Measurements from ENCODE around the gene HIRA.

The HIRA gene

GRCh38 chr22:19361501-19362103, 69.9 kb downstream of the HIRA start:
- Histone ChIP-seq H3K9ac (ENCODE audit: low read depth, low read length, poor library complexity) (no peak overlapping the region), H3K23ac (ENCODE audit: low read depth, low read length, poor library complexity) (peak overlapping the region; percentile 90), H2BK5ac (ENCODE audit: low read length) (no peak overlapping the region), H3K4me1 (ENCODE audit: control insufficient read depth in 2 of 2, insufficient read depth in 1 of 2, low read depth in 1 of 2, low read length in 2 of 2) (no peaks in the 10 kb centered on the region), H2AK5ac (ENCODE audit: low read depth, low read length) (no peak overlapping the region), H4K91ac (ENCODE audit: low read depth, low read length, poor library complexity) (no peak overlapping the region), H2BK12ac (ENCODE audit: low read length) (no peak overlapping the region), H3K4me3 (ENCODE audit: low read length in 2 of 2) (no peak overlapping the region), H3K27ac (replicated peaks; ENCODE audit: low read length) (no peak overlapping the region), H3K27me3 (ENCODE audit: control insufficient read depth in 3 of 3, insufficient read depth in 3 of 3, low read depth in 1 of 3, low read length in 3 of 3) (no peaks in the 10 kb centered on the region), H3K9me3 (replicated peaks in 1 of 2; ENCODE audit: control insufficient read depth in 2 of 2, insufficient read depth in 1 of 2, low read depth in 1 of 2, low read length in 2 of 2) (no peaks in the 10 kb centered on the region), H2BK15ac (ENCODE audit: low read length) (no peak overlapping the region), H3K4ac (ENCODE audit: low read length) (no peak overlapping the region), H3K18ac (ENCODE audit: low read length) (no peak overlapping the region), H3K4me2 (ENCODE audit: insufficient read depth, low read length, poor library complexity, severe bottlenecking) (no peak overlapping the region), H2AFZ (ENCODE audit: low read length) (no peak overlapping the region), H4K8ac (ENCODE audit: low read depth, low read length) (no peak overlapping the region), H3K79me1 (ENCODE audit: low read depth, low read length) (no peaks in the 10 kb centered on the region), H3K36me3 (replicated peaks in 1 of 2; ENCODE audit: control insufficient read depth in 2 of 2, insufficient read depth in 2 of 2, low read length in 2 of 2) (peaks cover 54 to 95% of the 10 kb centered on the region in 2 donors), H3K14ac (ENCODE audit: low read length) (no peak overlapping the region), H2BK120ac (ENCODE audit: low read depth, low read length) (no peak overlapping the region)
- DNase-seq (ENCODE audit: low spot score), result no peak
- WGBS, 2 donors (ENCODE audit: extremely low coverage in 2 of 2, insufficient read length in 2 of 2, insufficient replicate concordance in 1 of 2), result no CpG with 5 or more reads among the region's 7 CpGs

GRCh38 chr22:19360862-19361261, 70.7 kb downstream of the HIRA start:
- Histone ChIP-seq H3K36me3 (replicated peaks in 1 of 2; ENCODE audit: control insufficient read depth in 2 of 2, insufficient read depth in 2 of 2, low read length in 2 of 2) (peaks cover 61 to 98% of the 10 kb centered on the region in 2 donors), H3K4me2 (ENCODE audit: insufficient read depth, low read length, poor library complexity, severe bottlenecking) (no peak overlapping the region), H2BK15ac (ENCODE audit: low read length) (no peak overlapping the region)

GRCh38 chr22:19360300-19360792, 71.2 kb downstream of the HIRA start:
- peaks cover 62 to 98% of the 10 kb centered on the region in 2 donors for H3K36me3 ChIP-seq (replicated peaks in 1 of 2; ENCODE audit: control insufficient read depth in 2 of 2, insufficient read depth in 2 of 2, low read length in 2 of 2)
- DNase-seq (ENCODE audit: low spot score), result no peak

More at GRCh38 chr22:19360862-19361261, 70.7 kb downstream of the HIRA start:
- Histone ChIP-seq H3K79me1 (ENCODE audit: low read depth, low read length) (no peaks in the 10 kb centered on the region), H3K4me1 (ENCODE audit: control insufficient read depth in 2 of 2, insufficient read depth in 1 of 2, low read depth in 1 of 2, low read length in 2 of 2) (no peaks in the 10 kb centered on the region), H4K8ac (ENCODE audit: low read depth, low read length) (no peak overlapping the region), H3K18ac (ENCODE audit: low read length) (no peak overlapping the region), H2AK5ac (ENCODE audit: low read depth, low read length) (no peak overlapping the region), H2AFZ (ENCODE audit: low read length) (no peak overlapping the region), H4K91ac (ENCODE audit: low read depth, low read length, poor library complexity) (no peak overlapping the region), H3K9ac (ENCODE audit: low read depth, low read length, poor library complexity) (no peak overlapping the region), H3K4ac (ENCODE audit: low read length) (no peak overlapping the region), H2BK120ac (ENCODE audit: low read depth, low read length) (no peak overlapping the region), H3K9me3 (replicated peaks in 1 of 2; ENCODE audit: control insufficient read depth in 2 of 2, insufficient read depth in 1 of 2, low read depth in 1 of 2, low read length in 2 of 2) (no peaks in the 10 kb centered on the region), H2BK12ac (ENCODE audit: low read length) (no peak overlapping the region), H3K4me3 (ENCODE audit: low read length in 2 of 2) (no peak overlapping the region), H3K14ac (ENCODE audit: low read length) (no peak overlapping the region), H3K27me3 (ENCODE audit: control insufficient read depth in 3 of 3, insufficient read depth in 3 of 3, low read depth in 1 of 3, low read length in 3 of 3) (no peaks in the 10 kb centered on the region), H2BK5ac (ENCODE audit: low read length) (no peak overlapping the region), H3K23ac (ENCODE audit: low read depth, low read length, poor library complexity) (no peak overlapping the region), H3K27ac (replicated peaks; ENCODE audit: low read length) (no peak overlapping the region)
- no CpG with 5 or more reads among the region's 2 CpGs for WGBS, 2 donors (ENCODE audit: extremely low coverage in 2 of 2, insufficient read length in 2 of 2, insufficient replicate concordance in 1 of 2)
- no peak for DNase-seq (ENCODE audit: low spot score)

GRCh38 chr22:19359554-19360299, 71.8 kb downstream of the HIRA start:
- H3K4me3 ChIP-seq (ENCODE audit: low read length in 2 of 2), result no peak overlapping the region
- no peak overlapping the region for H2BK15ac ChIP-seq (ENCODE audit: low read length)
- H2BK120ac ChIP-seq (ENCODE audit: low read depth, low read length), result no peak overlapping the region
- H2BK12ac ChIP-seq (ENCODE audit: low read length), result no peak overlapping the region
- no peak overlapping the region for H2BK5ac ChIP-seq (ENCODE audit: low read length)
- H3K4ac ChIP-seq (ENCODE audit: low read length), result no peak overlapping the region
- no peak overlapping the region for H3K14ac ChIP-seq (ENCODE audit: low read length)
- H3K9ac ChIP-seq (ENCODE audit: low read depth, low read length, poor library complexity), result peak overlapping the region; percentile 9
- H3K4me1 ChIP-seq (ENCODE audit: control insufficient read depth in 2 of 2, insufficient read depth in 1 of 2, low read depth in 1 of 2, low read length in 2 of 2), result no peaks in the 10 kb centered on the region
- H3K9me3 ChIP-seq (replicated peaks in 1 of 2; ENCODE audit: control insufficient read depth in 2 of 2, insufficient read depth in 1 of 2, low read depth in 1 of 2, low read length in 2 of 2), result no peaks in the 10 kb centered on the region
- H2AFZ ChIP-seq (ENCODE audit: low read length), result no peak overlapping the region
- no peak for DNase-seq (ENCODE audit: low spot score)
- no peaks in the 10 kb centered on the region for H3K79me1 ChIP-seq (ENCODE audit: low read depth, low read length)
- no peak overlapping the region for H3K27ac ChIP-seq (replicated peaks; ENCODE audit: low read length)
- H3K27me3 ChIP-seq (ENCODE audit: control insufficient read depth in 3 of 3, insufficient read depth in 3 of 3, low read depth in 1 of 3, low read length in 3 of 3), result no peaks in the 10 kb centered on the region
- no peak overlapping the region for H4K8ac ChIP-seq (ENCODE audit: low read depth, low read length)
- no CpG with 5 or more reads among the region's 6 CpGs for WGBS, 2 donors (ENCODE audit: extremely low coverage in 2 of 2, insufficient read length in 2 of 2, insufficient replicate concordance in 1 of 2)
- no peak overlapping the region for H4K91ac ChIP-seq (ENCODE audit: low read depth, low read length, poor library complexity)
- H3K4me2 ChIP-seq (ENCODE audit: insufficient read depth, low read length, poor library complexity, severe bottlenecking), result no peak overlapping the region
- H3K23ac ChIP-seq (ENCODE audit: low read depth, low read length, poor library complexity), result peak overlapping the region; percentile 25
- no peak overlapping the region for H2AK5ac ChIP-seq (ENCODE audit: low read depth, low read length)
- no peak overlapping the region for H3K18ac ChIP-seq (ENCODE audit: low read length)
- H3K36me3 ChIP-seq (replicated peaks in 1 of 2; ENCODE audit: control insufficient read depth in 2 of 2, insufficient read depth in 2 of 2, low read length in 2 of 2), result peaks cover 62 to 98% of the 10 kb centered on the region in 2 donors

More at GRCh38 chr22:19360300-19360792, 71.2 kb downstream of the HIRA start:
- Histone ChIP-seq H3K4ac (ENCODE audit: low read length) (no peak overlapping the region), H4K91ac (ENCODE audit: low read depth, low read length, poor library complexity) (no peak overlapping the region), H4K8ac (ENCODE audit: low read depth, low read length) (no peak overlapping the region), H3K27ac (replicated peaks; ENCODE audit: low read length) (no peak overlapping the region), H3K23ac (ENCODE audit: low read depth, low read length, poor library complexity) (peak overlapping the region; percentile 60), H3K79me1 (ENCODE audit: low read depth, low read length) (no peaks in the 10 kb centered on the region), H3K9ac (ENCODE audit: low read depth, low read length, poor library complexity) (no peak overlapping the region), H2BK5ac (ENCODE audit: low read length) (no peak overlapping the region), H2BK120ac (ENCODE audit: low read depth, low read length) (no peak overlapping the region), H3K14ac (ENCODE audit: low read length) (no peak overlapping the region), H3K4me3 (ENCODE audit: low read length in 2 of 2) (no peak overlapping the region), H3K4me2 (ENCODE audit: insufficient read depth, low read length, poor library complexity, severe bottlenecking) (no peak overlapping the region), H2AK5ac (ENCODE audit: low read depth, low read length) (no peak overlapping the region), H2BK12ac (ENCODE audit: low read length) (no peak overlapping the region), H3K18ac (ENCODE audit: low read length) (no peak overlapping the region), H3K9me3 (replicated peaks in 1 of 2; ENCODE audit: control insufficient read depth in 2 of 2, insufficient read depth in 1 of 2, low read depth in 1 of 2, low read length in 2 of 2) (no peaks in the 10 kb centered on the region), H2AFZ (ENCODE audit: low read length) (no peak overlapping the region), H3K4me1 (ENCODE audit: control insufficient read depth in 2 of 2, insufficient read depth in 1 of 2, low read depth in 1 of 2, low read length in 2 of 2) (no peaks in the 10 kb centered on the region), H3K27me3 (ENCODE audit: control insufficient read depth in 3 of 3, insufficient read depth in 3 of 3, low read depth in 1 of 3, low read length in 3 of 3) (no peaks in the 10 kb centered on the region), H2BK15ac (ENCODE audit: low read length) (no peak overlapping the region)
- WGBS, 2 donors (ENCODE audit: extremely low coverage in 2 of 2, insufficient read length in 2 of 2, insufficient replicate concordance in 1 of 2), result no CpG with 5 or more reads among the region's 8 CpGs

All from neuronal stem cell (in vitro differentiated cells).